HL-60 (cell line): ENCODE data around the gene WWP2.
"Not testable (repeated sequence)": the region's sequence is repeated elsewhere in the genome, so short reads cannot be mapped to it uniquely, and the experiment has no call there.

Experiments used
- DNase-seq, 2 experiments: peaks; one replicate each; pipeline ENCODE4 v3.0.0-alpha.2; 2010 to 2020; ENCODE audit warnings: low read depth in 1 of 2, low spot score in 1 of 2
- H3K27ac ChIP-seq: fragments of 250-450 bp; sonication (Bioruptor Pico); replicated peaks from 2 replicates; pipeline ENCODE4 v1.5.1; 2020; ENCODE audit warnings: mild to moderate bottlenecking, moderate library complexity
- H3K27me3 ChIP-seq: fragments of 250-450 bp; sonication (Bioruptor Pico); 2 replicates; pipeline ENCODE4 v1.5.1; 2021; ENCODE audit warnings: mild to moderate bottlenecking, moderate library complexity; ENCODE audit not compliant: insufficient read depth, poor library complexity, severe bottlenecking
- H3K4me3 ChIP-seq: replicated peaks from 2 replicates; pipeline ENCODE4 v1.5.1; 2011; ENCODE audit warnings: mild to moderate bottlenecking, control low read depth, low read length; ENCODE audit not compliant: insufficient read depth
- GABPA ChIP-seq: IDR thresholded peaks from 2 replicates; pipeline ENCODE4 v1.6.1; 2012; ENCODE audit warnings: low read depth
- POLR2AphosphoS5 ChIP-seq: IDR thresholded peaks from 2 replicates; pipeline ENCODE4 v1.6.1; 2012; ENCODE audit warnings: low read depth
- REST ChIP-seq: IDR thresholded peaks from 2 replicates; pipeline ENCODE4 v1.6.1; 2012; ENCODE audit warnings: low read depth; ENCODE audit not compliant: insufficient replicate concordance
- SPI1 ChIP-seq: IDR thresholded peaks from 2 replicates; pipeline ENCODE4 v1.6.1; 2012; ENCODE audit warnings: low read depth, mild to moderate bottlenecking, borderline replicate concordance
- TF ChIP-seq, protein P1 (sequence below): IDR thresholded peaks from one replicate; pipeline ENCODE4 v1.5.1; 2011; ENCODE audit warnings: low read length, control low read depth, inconsistent platforms; ENCODE audit not compliant: insufficient read depth

Gene WWP2

GRCh38 chr16:69851491-69852240, 89.5 kb downstream of the WWP2 start:
- TF ChIP-seq REST = no peak
- no peak overlapping the region for H3K4me3 ChIP-seq
- no peak for DNase-seq
- H3K27me3 ChIP-seq = no peaks in the 10 kb centered on the region
- no peak overlapping the region for H3K27ac ChIP-seq

DNA sequence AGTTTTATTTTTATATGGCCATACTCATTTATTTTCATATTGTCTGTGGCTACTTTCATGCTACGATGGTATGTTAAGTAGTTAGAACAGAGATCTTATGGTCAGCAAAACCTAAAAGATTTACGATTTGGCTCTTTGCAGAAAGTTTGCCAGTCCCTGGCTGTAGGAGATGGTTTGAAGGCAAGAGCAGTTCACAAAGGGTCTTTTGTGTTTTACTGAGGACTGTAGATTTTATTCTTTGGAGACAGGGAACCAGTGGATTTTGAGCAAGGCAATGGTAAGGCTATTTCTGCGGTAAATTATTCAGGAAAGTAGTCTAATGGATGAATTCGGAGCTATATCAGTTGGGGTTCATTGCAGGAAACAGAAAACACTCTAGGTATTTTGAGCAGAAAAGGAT, 90.7 kb downstream of the WWP2 start:
- DNase-seq = no peak
- Histone ChIP-seq H3K27ac (no peak overlapping the region), H3K27me3 (no peaks in the 10 kb centered on the region), H3K4me3 (no peak overlapping the region)
- TF ChIP-seq, protein P1, sequence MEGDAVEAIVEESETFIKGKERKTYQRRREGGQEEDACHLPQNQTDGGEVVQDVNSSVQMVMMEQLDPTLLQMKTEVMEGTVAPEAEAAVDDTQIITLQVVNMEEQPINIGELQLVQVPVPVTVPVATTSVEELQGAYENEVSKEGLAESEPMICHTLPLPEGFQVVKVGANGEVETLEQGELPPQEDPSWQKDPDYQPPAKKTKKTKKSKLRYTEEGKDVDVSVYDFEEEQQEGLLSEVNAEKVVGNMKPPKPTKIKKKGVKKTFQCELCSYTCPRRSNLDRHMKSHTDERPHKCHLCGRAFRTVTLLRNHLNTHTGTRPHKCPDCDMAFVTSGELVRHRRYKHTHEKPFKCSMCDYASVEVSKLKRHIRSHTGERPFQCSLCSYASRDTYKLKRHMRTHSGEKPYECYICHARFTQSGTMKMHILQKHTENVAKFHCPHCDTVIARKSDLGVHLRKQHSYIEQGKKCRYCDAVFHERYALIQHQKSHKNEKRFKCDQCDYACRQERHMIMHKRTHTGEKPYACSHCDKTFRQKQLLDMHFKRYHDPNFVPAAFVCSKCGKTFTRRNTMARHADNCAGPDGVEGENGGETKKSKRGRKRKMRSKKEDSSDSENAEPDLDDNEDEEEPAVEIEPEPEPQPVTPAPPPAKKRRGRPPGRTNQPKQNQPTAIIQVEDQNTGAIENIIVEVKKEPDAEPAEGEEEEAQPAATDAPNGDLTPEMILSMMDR = no peak
- TF ChIP-seq POLR2AphosphoS5 (no peak), GABPA (no peak), REST (no peak), SPI1 (no peak)

DNA sequence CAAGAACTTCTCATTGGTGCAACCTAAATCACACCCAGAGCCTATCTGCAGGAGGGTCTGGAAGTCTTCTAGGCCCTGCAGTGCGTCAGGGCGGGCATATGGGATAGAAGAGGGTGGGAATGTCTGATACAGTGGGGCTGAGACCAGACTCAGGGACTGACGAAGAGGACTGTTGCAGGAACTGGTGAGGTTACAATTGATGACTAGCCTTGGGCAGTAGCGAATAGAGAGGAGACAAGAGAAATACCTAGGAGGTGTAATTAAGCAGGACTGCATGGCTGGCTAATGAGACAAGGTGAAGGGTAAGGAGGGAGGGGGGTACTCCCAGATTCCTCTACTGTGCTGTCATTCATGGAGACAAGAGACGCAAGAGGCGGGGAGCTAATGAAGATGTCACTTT, 91.3 kb downstream of the WWP2 start:
- TF ChIP-seq REST (no peak), GABPA (no peak), SPI1 (no peak), POLR2AphosphoS5 (no peak)
- TF ChIP-seq, protein P1 = no peak
- no peak for DNase-seq
- Histone ChIP-seq H3K4me3 (no peak overlapping the region), H3K27ac (no peak overlapping the region), H3K27me3 (no peaks in the 10 kb centered on the region)

DNA sequence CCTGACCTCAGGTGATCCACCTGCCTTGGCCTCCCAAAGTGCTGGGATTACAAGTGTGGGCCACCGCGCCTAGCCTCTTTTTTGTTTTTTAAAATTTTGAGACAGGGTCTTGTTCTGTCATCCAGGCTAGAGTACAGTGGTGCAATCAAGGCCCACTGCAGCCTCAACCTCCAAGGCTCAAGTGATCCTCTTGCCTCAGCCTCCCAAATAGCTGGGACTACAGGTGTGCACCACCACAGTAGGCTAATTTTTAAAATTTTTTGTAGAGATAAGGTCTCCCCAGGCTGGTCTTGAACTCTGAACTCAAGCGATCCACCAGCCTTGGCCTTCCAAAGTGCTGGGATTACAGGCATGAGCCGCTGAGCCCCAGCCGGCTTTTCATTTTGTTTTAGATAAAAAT, 92.6 kb downstream of the WWP2 start:
- not testable (repeated sequence) for DNase-seq, H3K27me3 ChIP-seq, H3K27ac ChIP-seq, H3K4me3 ChIP-seq
